Stimulated activated CD4-positive, alpha-beta T cell treated with anti-CD3 and anti-CD28 coated beads, TNF-alpha, amount 100 ng/mL, for 4 hours (primary cell): ENCODE results near the gene PCDHGA1.

Experiments
- DNase-seq, 3 experiments: peaks; one replicate each; pipeline ENCODE4 v3.0.0-alpha.2; 2020; ENCODE audit warnings: low read depth in 3 of 3

PCDHGA1 gene

DNA sequence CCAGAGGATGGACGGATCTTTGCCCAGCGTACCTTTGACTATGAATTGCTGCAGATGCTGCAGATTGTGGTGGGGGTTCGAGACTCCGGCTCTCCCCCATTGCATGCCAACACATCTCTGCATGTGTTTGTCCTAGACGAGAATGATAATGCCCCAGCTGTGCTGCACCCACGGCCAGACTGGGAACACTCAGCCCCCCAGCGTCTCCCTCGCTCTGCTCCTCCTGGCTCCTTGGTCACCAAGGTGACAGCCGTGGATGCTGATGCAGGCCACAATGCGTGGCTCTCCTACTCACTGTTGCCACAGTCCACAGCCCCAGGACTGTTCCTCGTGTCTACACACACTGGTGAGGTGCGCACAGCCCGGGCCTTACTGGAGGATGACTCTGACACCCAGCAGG lies 160.5 kb downstream of the PCDHGA1 start:
- DNase-seq: no peak

DNA sequence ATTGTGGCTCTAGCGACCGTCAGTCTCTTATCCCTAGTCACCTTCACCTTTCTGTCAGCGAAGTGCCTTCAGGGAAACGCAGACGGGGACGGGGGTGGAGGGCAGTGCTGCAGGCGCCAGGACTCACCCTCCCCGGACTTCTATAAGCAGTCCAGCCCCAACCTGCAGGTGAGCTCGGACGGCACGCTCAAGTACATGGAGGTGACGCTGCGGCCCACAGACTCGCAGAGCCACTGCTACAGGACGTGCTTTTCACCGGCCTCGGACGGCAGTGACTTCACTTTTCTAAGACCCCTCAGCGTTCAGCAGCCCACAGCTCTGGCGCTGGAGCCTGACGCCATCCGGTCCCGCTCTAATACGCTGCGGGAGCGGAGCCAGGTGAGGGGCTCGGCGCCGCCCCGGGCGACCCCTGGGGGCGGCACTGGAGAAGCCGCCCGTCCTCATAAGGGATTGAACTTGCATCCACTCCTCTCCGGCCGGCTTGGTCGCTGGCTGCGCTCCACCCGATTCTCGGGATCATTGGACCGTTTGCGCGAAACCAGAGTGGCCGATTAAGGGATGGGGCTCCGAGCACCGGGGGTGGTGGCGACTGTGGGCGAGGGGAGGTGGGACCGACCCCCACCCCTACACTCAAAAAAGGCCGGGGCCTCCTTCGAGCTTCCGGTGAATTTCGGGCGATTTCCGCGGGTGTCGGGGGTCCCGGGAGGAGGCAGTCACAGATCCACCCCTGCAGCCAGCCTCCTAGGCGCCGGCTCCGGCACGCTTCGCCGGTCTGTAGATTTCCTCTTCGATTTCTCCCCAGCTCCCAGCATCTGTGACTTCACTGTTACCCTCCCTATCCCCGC lies 161.2 kb downstream of the PCDHGA1 start:
- DNase-seq: no peak

DNA sequence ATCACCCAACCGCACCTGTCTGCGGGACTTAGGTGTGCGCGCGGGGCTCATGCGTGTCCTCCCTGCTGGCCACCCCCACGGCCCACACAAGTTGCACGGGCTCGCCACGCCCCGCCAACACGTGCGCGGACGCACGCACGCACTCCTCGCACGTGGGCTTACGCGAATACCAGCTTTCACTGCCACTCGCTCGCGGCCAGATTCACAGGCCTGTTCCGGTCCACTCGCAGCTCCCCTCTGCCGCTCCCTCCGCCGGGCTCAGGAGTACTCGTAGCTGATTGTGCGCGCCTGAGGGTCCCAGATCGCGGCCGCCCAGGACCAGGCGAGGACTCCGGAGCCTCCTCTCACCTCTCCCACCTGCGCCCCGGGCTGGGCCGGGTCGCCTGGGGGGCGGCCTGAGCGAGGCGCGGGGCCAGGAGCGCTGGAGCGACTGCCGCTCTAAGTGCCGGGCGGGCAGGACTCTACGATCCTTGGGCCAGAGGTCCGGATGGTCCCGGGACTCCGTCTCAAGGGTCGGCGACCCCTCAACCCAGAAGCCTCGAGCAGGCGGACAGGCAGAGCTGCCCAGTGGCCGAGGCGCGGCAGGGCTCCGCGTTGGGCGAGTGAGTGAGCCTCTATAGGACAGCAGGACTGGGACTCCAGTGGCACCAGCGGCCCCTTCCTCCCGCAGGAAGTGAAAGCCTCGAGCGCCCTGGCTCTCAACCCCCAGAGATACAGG lies 162.0 kb downstream of the PCDHGA1 start:
- DNase-seq: peak in 1 of 3 experiments; percentile 43

DNA sequence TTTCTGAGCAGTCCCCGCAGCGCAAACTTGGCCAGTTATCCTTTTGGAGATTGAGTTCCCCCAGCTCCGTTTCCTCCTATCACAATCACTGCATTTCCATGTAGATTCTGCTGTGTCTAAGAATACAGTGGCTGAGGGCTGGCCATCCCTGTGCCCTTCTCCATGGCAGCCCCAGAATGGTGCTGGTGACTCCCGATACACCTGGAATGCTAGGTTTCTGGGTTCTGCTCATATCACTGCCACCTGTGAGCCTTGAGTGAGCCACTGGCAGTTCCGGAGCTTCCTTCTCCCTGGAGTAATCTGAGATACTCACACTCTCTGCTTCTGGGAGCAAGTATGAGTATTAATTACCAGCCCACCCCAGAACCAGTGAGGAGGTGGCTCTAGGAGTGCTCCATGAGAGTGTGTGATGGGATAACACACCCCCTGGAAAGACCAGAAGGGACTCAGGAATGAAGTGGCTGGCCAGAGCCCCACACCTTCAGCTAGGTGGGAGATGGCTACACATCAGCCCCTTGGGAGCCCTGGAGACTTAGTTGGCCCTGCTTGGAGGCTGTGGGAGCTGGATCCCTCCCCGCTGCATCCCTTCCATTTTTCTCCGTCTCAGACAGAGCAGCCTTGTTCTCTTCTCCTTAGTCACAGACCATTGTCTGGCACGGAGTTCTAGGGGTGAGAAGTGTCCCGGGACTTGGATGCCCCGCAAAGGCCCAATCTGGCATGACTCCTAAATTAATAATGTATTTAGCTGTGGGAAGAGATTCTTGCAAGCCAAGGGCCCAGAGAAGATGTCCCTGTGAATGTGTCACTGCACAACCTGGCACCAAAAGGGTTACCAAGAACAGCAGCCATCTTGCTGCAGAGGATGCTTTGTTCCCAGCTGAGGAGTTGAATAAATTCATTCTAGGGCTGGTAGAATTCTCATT lies 163.4 kb downstream of the PCDHGA1 start:
- DNase-seq: no peak

GRCh38 chr5:141494761-141495452 lies 164.6 kb downstream of the PCDHGA1 start:
- DNase-seq: no peak

- no peak for DNase-seq
These were observed 165.1 kb downstream of the PCDHGA1 start for GRCh38 chr5:141495453-141495811.

GRCh38 chr5:141496038-141496437 lies 165.7 kb downstream of the PCDHGA1 start:
- no peak for DNase-seq

DNA sequence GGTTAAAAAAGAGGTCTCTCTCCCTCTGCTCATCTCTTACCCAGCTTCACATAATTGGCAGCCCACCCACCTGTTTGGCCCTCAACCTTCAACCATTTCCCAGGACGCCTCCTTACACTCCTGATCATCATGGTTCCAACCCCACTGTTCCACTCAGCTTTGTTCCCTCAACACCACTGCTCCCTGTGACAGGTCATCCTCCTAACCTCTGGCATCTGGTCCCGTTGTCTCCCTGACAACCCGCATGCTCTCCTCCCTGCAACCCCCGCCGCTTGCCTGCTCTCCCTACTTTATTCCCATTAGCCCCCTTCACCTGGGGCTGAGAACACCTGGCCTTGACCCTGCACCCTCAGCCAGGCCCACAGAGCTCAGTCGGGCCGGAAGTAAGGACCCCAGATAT lies 171.4 kb downstream of the PCDHGA1 start:
- DNase-seq: no peak

GRCh38 chr5:141503681-141504080 lies 173.4 kb downstream of the PCDHGA1 start:
- no peak for DNase-seq

GRCh38 chr5:141504216-141504615 lies 173.9 kb downstream of the PCDHGA1 start:
- DNase-seq: no peak

GRCh38 chr5:141506381-141507155 lies 176.3 kb downstream of the PCDHGA1 start:
- no peak for DNase-seq

- DNase-seq: no peak
These were observed 177.2 kb downstream of the PCDHGA1 start for GRCh38 chr5:141507387-141508091.

DNA sequence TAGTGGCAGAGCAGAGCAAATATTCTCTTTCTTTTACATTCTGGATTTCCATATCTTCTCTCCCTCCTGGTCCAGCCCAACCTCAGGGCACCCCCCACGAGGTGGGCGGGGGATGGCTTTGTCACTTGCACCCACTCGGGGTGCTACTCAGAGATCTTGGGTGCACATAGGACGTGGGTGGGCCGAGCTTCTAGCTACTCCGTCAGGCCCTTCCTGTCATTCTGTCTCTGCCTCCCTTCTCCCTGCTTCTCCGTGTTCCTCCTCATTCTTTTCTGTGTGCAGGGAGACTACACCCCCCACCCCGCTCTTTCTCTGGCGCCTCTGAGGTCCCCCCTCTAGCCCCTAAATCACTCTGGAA lies 178.1 kb downstream of the PCDHGA1 start:
- DNase-seq: no peak

DNA sequence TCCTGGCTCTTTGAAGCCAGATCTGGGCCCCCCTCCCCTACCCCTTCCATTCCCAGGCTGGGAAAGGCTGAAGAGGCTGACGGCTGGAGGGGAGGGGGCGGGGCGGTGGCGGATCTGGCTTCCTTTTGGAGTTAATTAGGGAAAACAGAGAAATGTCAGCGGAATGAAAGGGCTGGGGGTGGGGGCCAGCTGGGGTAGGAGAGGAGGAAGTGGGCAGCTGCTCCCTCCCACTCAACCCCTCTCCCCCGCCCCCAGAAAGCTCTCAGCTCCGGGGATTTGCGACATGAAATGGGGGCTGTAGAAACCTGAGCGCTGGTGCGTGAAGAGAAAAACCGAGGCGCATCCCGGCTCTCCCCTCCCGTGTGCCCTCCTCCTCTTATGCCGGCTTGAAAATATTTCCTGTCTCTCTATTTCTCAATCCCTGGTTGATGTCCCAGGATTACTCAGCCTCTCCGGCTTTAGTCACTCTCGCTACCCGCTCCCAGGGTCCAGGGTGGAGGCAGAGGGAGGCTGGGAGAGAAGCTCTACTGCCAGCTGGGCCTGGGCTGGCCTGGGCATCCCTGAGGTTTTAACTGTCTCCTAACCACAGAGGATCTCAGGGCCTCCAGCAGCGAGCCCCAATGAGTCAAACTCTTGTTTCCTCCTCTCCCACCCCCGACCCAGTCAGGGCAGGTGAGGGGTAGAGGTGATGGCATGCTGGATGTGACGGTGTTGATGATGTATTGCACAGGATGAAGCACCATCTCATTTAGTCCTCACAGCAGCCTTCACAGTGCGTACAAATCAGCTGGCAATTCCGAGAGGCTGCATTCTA lies 178.7 kb downstream of the PCDHGA1 start:
- no peak for DNase-seq

DNA sequence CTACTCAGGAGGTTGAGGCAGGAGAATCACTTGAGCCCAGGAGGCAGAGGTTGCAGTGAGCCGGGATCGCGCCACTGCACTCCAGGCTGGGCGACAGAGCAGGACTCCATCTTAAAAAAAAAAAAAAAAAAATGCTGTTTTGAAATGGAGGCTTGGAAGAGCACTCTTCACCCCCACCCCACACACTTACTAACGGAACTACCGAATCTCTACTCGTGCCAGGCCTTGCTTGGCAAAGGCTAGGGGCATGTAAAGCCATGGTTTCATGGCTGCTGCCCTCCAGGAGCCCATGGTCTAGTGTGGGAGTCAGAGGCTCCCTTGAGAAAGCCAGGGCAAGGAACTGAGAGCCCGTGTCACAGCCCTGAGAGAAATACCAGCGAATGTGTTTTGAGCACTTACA lies 179.8 kb downstream of the PCDHGA1 start:
- no peak for DNase-seq

DNA sequence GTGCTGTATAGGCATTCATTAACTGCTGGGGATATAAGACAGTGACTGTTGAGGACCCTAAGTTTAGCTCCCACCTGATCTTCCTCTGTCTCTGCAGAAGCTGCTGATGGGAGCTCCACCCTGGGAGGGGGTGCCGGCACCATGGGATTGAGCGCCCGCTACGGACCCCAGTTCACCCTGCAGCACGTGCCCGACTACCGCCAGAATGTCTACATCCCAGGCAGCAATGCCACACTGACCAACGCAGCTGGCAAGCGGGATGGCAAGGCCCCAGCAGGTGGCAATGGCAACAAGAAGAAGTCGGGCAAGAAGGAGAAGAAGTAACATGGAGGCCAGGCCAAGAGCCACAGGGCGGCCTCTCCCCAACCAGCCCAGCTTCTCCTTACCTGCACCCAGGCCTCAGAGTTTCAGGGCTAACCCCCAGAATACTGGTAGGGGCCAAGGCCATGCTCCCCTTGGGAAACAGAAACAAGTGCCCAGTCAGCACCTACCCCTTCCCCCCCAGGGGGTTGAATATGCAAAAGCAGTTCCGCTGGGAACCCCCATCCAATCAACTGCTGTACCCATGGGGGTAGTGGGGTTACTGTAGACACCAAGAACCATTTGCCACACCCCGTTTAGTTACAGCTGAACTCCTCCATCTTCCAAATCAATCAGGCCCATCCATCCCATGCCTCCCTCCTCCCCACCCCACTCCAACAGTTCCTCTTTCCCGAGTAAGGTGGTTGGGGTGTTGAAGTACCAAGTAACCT lies 180.7 kb downstream of the PCDHGA1 start:
- no peak for DNase-seq

DNA sequence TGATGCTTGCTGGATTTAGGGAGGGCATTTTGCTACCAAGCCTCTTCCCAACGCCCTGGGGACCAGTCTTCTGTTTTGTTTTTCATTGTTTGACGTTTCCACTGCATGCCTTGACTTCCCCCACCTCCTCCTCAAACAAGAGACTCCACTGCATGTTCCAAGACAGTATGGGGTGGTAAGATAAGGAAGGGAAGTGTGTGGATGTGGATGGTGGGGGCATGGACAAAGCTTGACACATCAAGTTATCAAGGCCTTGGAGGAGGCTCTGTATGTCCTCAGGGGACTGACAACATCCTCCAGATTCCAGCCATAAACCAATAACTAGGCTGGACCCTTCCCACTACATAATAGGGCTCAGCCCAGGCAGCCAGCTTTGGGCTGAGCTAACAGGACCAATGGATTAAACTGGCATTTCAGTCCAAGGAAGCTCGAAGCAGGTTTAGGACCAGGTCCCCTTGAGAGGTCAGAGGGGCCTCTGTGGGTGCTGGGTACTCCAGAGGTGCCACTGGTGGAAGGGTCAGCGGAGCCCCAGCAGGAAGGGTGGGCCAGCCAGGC lies 181.5 kb downstream of the PCDHGA1 start:
- no peak for DNase-seq

GRCh38 chr5:141512390-141512910 lies 182.1 kb downstream of the PCDHGA1 start:
- DNase-seq: peak; percentile 69 to 79 (median 77)
